Stimulated activated CD4-positive, alpha-beta T cell treated with anti-CD3 and anti-CD28 coated beads, TNF-alpha, amount 100 ng/mL, for 24 hours (primary cell): ENCODE results near the gene SOD3.

Source experiments
- DNase-seq, 3 experiments: peaks; one replicate each; pipeline ENCODE4 v3.0.0-alpha.2; 2020; ENCODE audit warnings: low read depth in 3 of 3

Gene SOD3

GRCh38 chr4:24801136-24801855, 5.9 kb downstream of the SOD3 start:
- no peak for DNase-seq

- DNase-seq = no peak
Observed at GRCh38 chr4:24802648-24803047, 7.3 kb downstream of the SOD3 start.

- no peak for DNase-seq
Observed at GRCh38 chr4:24805067-24805466, 9.7 kb downstream of the SOD3 start.

GRCh38 chr4:24805566-24805965, 10.2 kb downstream of the SOD3 start:
- no peak for DNase-seq

GRCh38 chr4:24806206-24806990, 11.0 kb downstream of the SOD3 start:
- DNase-seq = no peak

- DNase-seq = no peak
Observed at GRCh38 chr4:24807611-24808010, 12.2 kb downstream of the SOD3 start.

GRCh38 chr4:24808261-24808660, 12.9 kb downstream of the SOD3 start:
- DNase-seq = no peak

GRCh38 chr4:24808955-24809354, 13.6 kb downstream of the SOD3 start:
- no peak for DNase-seq

GRCh38 chr4:24809376-24809775, 14.0 kb downstream of the SOD3 start:
- no peak for DNase-seq

GRCh38 chr4:24809815-24810405, 14.5 kb downstream of the SOD3 start:
- DNase-seq = no peak

- DNase-seq = no peak
Observed at GRCh38 chr4:24810871-24811631, 15.7 kb downstream of the SOD3 start.

GRCh38 chr4:24813732-24814131, 18.4 kb downstream of the SOD3 start:
- no peak for DNase-seq

- no peak for DNase-seq
Observed at GRCh38 chr4:24816797-24817196, 21.4 kb downstream of the SOD3 start.

GRCh38 chr4:24820541-24820940, 25.2 kb downstream of the SOD3 start:
- DNase-seq = no peak

GRCh38 chr4:24824720-24825119, 29.3 kb downstream of the SOD3 start:
- no peak for DNase-seq

- DNase-seq = no peak
Observed at GRCh38 chr4:24831637-24832036, 36.3 kb downstream of the SOD3 start.

GRCh38 chr4:24835696-24836095, 40.3 kb downstream of the SOD3 start:
- no peak for DNase-seq

- no peak for DNase-seq
Observed at GRCh38 chr4:24836661-24837242, 41.4 kb downstream of the SOD3 start.

GRCh38 chr4:24837336-24837735, 42.0 kb downstream of the SOD3 start:
- no peak for DNase-seq

- DNase-seq = no peak
Observed at GRCh38 chr4:24837781-24838180, 42.4 kb downstream of the SOD3 start.

GRCh38 chr4:24840362-24840761, 45.0 kb downstream of the SOD3 start:
- DNase-seq = no peak
